ENCODE results near the gene CEP70. TPM values are rescaled to one million over a fixed set of nuclear protein-coding genes. Genes with fewer than 3 reads are reported as not detected.
"Not testable (repeated sequence)": the region's sequence is repeated elsewhere in the genome, so short reads cannot be mapped to it uniquely, and the experiment has no call there.

The CEP70 gene
- total RNA-seq, 4 donors from 2014 or later, result 11.2 to 57.8 (median 23.0) TPM

GRCh38 chr3:138509586-138509985 is 84.5 kb downstream of the CEP70 start:
- Histone ChIP-seq H3K27me3 (no peaks in the 10 kb centered on the region), H3K4me1 (no peaks in the 10 kb centered on the region), H3K27ac (no peak overlapping the region), H3K36me3 (no peaks in the 10 kb centered on the region), H3K9me3 (no peaks in the 10 kb centered on the region), H3K4me3 (no peak overlapping the region)
- no peak for DNase-seq
- TF ChIP-seq CTCF (IDR thresholded peaks at IDR 0.05), result no peak
- no peak for TF ChIP-seq POLR2A (IDR thresholded peaks at IDR 0.05)

GRCh38 chr3:138507524-138507923 is 86.5 kb downstream of the CEP70 start:
- Histone ChIP-seq H3K4me3 (no peak overlapping the region), H3K9me3 (no peaks in the 10 kb centered on the region)

GRCh38 chr3:138498991-138499390 is 95.1 kb downstream of the CEP70 start:
- H3K36me3 ChIP-seq, result peaks cover 0 to 11% (median 0%) of the 10 kb centered on the region in 3 donors
- DNase-seq, result no peak
- no peaks in the 10 kb centered on the region for H3K4me1 ChIP-seq
- no peak overlapping the region for H3K27ac ChIP-seq
- TF ChIP-seq POLR2A (IDR thresholded peaks at IDR 0.05) (no peak), CTCF (IDR thresholded peaks at IDR 0.05) (no peak)
- H3K9me3 ChIP-seq, result no peaks in the 10 kb centered on the region
- no peak overlapping the region for H3K4me3 ChIP-seq
- no peaks in the 10 kb centered on the region for H3K27me3 ChIP-seq

More at GRCh38 chr3:138507524-138507923, 86.5 kb downstream of the CEP70 start:
- TF ChIP-seq POLR2A (IDR thresholded peaks at IDR 0.05) (no peak), CTCF (IDR thresholded peaks at IDR 0.05) (no peak)
- no peaks in the 10 kb centered on the region for H3K36me3 ChIP-seq
- no peak for DNase-seq
- H3K27ac ChIP-seq, result no peak overlapping the region
- no peaks in the 10 kb centered on the region for H3K27me3 ChIP-seq
- H3K4me1 ChIP-seq, result no peaks in the 10 kb centered on the region

- Histone ChIP-seq H3K4me1 (no peaks in the 10 kb centered on the region), H3K9me3 (no peaks in the 10 kb centered on the region), H3K4me3 (no peak overlapping the region), H3K27me3 (no peaks in the 10 kb centered on the region), H3K36me3 (peaks cover 0 to 22% (median 0%) of the 10 kb centered on the region in 3 donors), H3K27ac (no peak overlapping the region)
- TF ChIP-seq POLR2A (IDR thresholded peaks at IDR 0.05), result no peak
- TF ChIP-seq CTCF (IDR thresholded peaks at IDR 0.05), result no peak
- no peak for DNase-seq
These were observed 96.2 kb downstream of the CEP70 start for GRCh38 chr3:138497851-138498250.

GRCh38 chr3:138497021-138497420 is 97.0 kb downstream of the CEP70 start:
- H3K36me3 ChIP-seq, result peaks cover 0 to 24% (median 0%) of the 10 kb centered on the region in 3 donors
- TF ChIP-seq CTCF (IDR thresholded peaks at IDR 0.05) (no peak), POLR2A (IDR thresholded peaks at IDR 0.05) (no peak)
- H3K27ac ChIP-seq, result no peak overlapping the region

GRCh38 chr3:138496436-138496835 is 97.6 kb downstream of the CEP70 start:
- no peak for TF ChIP-seq CTCF (IDR thresholded peaks at IDR 0.05)
- no peak for TF ChIP-seq POLR2A (IDR thresholded peaks at IDR 0.05)
- DNase-seq, result no peak
- H3K36me3 ChIP-seq, result peaks cover 0 to 24% (median 0%) of the 10 kb centered on the region in 3 donors
- no peaks in the 10 kb centered on the region for H3K27me3 ChIP-seq
- H3K4me3 ChIP-seq, result no peak overlapping the region
- H3K9me3 ChIP-seq, result no peaks in the 10 kb centered on the region
- no peak overlapping the region for H3K27ac ChIP-seq
- H3K4me1 ChIP-seq, result no peaks in the 10 kb centered on the region

More at GRCh38 chr3:138497021-138497420, 97.0 kb downstream of the CEP70 start:
- DNase-seq, result no peak
- H3K4me1 ChIP-seq, result no peaks in the 10 kb centered on the region
- H3K9me3 ChIP-seq, result no peaks in the 10 kb centered on the region
- H3K27me3 ChIP-seq, result no peaks in the 10 kb centered on the region
- no peak overlapping the region for H3K4me3 ChIP-seq

- H3K4me3 ChIP-seq, H3K27me3 ChIP-seq, H3K27ac ChIP-seq, H3K4me1 ChIP-seq, DNase-seq, H3K9me3 ChIP-seq: not testable (repeated sequence)
- H3K36me3 ChIP-seq, result peaks cover 0 to 24% (median 0%) of the 10 kb centered on the region in 3 donors
These were observed 98.4 kb downstream of the CEP70 start for GRCh38 chr3:138495638-138496037.
